Germinal center (tissue), 1 donor: ENCODE measurements around the gene HOXC10.

Experiments used
- DNase-seq: peaks from one replicate; pipeline ENCODE4 v3.0.0; 2012; ENCODE audit warnings: mixed read lengths, low spot score

The HOXC10 gene

DNA sequence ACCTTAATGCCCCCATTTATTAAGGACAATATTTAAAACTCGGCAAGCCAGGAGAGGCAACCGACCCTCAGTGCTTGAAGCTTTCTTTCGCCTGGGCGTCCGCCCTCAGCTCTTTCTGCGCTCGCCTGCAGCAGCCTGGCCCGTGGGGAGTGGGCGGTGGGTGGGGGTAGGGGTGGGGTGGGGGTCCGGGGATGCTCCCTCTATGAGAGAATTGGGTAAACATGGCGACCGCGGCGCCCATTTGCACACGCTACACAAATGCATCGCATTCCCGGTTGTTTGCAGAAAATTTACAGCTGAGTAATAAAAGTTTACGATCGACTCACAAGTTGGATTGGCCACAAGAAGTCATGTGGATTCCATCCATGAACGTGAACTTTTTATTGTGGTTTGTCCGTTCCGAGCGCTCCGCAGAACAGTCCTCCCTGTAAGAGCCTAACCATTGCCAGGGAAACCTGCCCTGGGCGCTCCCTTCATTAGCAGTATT is 31.6 kb downstream of the HOXC10 start:
- no peak for DNase-seq

DNA sequence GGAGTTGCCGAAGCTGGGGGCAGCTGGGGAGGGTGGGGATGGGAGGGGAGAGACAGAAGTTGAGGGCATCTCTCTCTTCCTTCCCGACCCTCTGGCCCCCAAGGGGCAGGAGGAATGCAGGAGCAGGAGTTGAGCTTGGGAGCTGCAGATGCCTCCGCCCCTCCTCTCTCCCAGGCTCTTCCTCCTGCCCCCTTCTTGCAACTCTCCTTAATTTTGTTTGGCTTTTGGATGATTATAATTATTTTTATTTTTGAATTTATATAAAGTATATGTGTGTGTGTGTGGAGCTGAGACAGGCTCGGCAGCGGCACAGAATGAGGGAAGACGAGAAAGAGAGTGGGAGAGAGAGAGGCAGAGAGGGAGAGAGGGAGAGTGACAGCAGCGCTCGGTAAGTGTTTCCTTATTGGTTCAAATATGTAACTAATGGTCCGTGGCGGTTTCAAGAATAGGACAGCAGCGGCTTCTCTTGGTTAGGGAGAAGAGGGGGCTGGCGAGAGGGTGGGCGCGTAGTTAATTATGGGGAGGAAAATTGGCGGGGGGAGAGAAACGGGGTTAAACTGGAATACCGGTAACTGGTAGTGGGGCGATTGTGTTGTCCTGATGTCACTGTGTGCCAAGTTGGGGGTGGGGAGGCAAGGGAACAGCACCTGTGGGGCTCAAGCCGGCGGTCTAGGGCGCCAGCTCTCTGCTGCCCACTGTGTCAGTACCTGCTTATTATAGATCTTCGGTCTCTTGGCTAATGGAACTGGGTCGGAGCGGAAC is 32.3 kb downstream of the HOXC10 start:
- DNase-seq: no peak

DNA sequence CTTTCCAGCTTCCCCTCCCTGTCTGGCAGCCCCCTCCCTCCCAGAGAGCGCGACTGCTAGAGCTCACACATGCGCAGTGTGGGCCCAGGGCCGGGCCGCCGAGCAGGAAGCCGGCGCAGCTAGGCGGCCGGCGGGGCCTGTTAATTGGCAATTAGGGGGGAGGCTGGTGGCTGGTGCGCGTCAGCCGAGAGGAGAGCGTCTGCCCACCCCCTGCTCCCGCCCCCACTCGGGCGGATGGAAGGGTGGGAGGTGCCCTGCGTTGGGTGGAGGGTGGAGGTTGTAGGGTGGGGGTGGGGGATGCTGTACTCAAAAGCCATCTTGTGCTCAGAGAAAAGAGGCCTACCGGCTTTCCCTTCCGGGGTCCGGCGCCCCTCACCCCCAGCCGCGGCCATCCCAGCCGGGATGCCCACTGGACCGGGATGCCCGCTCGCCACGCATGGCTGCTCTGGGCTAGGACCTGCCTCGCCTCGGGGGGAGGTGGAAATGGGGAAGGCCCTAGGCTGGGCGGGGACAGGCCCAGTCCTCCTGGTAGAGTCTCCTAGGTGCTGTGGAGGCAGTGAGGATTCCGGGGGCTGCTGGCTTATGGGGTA is 33.0 kb downstream of the HOXC10 start:
- DNase-seq: peak; percentile 97

DNA sequence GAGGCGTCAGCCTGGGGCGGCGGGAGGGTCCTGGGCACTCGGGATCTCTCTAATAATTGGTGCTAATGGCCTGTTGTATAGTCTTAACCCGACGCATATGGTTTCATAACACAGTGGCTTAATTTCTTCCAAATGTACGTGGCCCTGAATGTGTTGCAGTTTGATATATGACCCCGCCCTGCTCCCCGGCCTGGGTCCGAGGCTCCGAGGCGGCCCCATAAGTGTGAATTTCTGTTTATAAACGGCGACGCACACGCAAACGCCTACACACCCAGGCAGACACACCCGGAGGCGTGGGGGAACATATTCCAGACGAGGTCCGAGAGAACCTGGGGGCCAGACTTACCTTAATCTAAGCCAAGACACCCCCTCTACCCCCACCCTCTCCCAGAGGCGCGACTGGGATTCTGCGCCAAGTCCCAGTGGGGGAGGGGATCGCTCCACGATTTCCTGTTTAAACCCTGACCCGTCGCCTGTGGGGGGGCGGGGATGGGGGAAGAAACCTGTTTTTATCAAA is 33.6 kb downstream of the HOXC10 start:
- no peak for DNase-seq

DNA sequence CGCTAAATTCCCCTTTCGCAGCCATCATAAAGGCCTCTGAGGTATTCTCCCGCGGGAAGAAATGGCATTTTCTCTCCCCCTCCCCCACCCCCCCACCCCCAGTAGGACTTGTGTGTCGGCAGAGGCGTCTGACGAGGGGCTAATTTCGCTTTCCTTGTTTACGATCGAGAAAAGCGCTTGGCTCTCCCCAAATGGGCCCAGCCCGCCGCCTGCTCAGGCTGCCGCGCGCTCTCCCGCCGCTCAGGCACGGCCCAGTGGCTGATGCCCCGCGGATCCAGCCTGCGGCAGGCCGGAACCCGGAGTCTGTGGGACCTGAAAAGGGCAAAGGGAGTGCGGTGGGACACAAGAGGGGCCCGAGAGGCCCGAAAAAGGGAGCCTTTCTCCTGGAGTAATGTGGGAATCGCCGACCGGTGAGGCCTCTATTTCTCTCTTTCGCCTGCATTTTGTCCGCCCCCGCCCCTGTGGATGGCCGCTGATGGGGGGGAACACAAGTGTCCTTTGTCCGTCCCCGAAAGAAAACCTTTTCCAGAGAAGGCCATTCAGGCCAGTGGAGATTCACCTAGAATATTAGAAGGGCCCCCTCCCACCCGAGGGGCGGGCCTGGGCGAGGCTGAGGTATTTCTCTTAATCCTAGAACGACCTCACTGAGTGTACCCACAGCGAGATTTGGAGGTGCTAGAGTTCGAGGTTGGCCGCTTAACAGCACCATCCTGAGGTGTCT is 34.3 kb downstream of the HOXC10 start:
- DNase-seq: no peak

DNA sequence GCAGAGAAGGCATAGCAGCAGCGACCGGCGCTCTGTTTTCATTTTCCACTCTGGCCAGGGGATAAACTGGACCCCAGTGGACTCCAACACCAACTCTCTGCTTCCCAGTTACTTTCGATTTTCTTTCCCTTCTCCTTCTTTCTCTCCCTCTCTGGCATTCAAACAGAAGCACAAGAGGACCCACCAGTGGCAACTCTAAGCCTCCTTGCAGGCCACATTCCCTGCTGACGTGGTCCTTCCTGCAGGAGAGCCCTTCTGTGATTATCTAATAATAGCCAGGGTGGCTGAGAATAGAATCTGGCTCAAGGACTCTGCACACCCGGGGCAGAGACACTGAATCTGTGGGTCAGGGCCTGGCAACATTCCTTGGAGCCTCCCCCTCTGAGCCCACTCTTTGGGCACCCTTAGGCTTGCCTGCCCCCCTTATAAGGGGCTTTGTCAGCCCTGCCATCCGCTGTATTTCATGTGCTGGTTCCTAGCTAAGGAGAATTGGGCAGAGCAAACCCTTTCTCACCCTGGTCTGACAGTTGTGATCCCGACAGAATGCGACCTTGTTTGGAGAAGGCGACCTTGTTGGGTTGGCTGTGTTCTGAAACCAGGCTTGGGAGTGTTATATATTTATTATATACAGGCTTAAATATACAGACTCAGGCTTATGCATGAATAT is 35.1 kb downstream of the HOXC10 start:
- no peak for DNase-seq

DNA sequence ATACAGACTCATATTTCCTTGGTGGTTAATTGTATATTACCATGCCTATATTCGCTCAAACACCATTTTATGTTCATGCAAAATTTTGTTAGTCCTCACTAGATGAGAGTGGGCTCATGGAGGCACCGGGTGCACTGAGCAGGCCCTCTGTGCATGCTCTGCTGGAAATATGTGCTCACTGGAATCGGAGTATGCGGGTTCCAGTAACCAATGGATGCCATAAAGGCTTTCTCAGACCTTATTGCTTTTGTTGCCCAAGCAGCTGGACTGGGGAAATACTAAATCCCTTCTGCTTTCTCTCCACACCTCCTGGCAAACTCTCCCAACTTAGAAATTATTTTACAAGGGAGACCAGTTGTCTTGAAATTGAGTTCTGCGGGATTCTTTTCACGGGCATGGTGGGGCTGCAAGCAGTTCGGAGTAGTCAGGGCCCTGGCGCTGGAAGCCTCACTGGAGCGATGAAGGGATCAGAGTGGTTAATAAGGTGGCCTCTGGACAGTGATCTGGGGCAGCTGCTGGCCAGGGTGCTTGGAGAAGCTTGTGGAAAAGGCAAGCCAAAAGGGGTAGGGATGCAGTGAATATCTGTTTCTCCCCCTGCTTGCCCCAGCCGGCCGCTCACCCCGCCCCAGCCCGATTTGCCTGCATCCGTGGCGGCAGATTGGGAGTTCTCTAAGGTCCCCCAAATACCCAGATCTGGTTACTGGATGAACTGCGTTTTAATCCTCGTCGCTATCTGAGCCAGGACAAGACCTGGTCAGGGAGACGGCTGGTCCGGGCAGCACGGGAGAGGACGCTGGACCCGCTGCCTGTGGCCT is 35.9 kb downstream of the HOXC10 start:
- DNase-seq: no peak

DNA sequence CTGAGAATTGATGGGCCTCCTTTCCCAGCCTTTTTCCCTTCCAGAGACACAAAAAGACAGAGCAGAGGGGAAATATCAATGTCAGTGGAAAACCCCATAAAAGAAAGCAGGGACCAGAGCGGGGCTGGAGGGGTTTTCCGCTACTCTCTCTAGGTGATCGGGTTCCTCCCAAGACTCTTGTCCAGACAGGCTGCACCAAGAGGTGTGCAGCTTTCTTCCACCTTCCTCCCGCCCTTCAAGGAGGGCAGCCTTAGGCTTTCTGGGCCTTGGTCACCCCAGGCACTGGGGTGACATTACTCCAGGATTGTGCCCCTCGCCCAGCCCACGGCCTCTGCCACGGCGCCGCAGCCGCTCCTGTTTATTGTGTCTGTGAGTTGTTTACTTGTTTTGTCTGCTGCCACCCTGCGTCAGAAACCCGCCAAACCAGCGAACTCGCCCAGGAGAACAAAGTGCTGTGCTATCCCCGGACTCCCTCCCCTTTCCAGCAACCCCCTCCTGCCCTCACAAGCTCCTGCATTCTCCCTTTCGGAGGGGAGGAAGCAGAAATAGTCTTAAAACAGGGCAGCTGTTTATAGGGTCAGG is 36.6 kb downstream of the HOXC10 start:
- DNase-seq: no peak

DNA sequence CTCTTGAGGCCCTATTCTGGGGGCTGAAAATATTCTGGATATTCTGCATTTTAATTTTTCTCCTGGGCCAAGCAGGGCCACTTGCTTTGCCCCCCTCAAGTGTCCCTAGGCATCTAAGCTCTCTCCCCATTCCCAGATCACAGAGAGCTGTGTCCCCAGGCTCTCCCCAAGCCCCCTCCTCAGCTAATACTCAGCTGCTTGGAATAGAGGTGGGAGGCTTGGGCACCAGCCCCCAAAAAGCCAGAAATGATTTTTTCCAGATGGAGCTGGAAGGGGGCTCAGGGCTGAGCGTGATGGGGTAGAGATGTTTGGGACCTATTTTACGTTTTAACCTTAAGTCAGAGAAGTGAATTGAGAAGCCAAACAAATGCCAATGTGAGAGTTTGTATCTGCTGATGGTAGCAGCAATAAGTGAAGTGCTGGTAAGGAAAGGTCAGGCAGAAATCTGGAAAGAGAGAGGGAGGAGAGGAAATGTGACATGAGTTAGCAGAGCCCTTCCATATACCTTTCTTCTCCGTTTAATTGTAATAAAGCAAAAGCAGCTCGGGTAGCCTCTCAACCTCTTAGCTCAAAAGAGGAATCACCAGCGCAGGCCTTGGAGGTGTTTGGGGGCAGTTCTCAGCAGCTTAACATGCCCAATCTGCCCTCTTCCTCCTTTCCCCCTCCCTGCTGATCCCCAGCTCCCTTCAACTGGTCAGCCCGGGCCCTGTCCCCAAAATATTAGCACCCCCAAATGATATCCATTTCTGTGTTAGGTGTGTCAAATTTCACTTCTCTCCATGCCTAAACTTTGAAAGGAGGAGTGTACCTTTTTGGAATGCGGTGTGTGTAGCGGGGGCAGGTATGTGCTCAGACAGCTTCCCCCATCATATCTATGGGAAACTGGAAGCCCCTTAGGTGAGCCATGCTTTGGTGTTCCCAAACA is 38.3 kb downstream of the HOXC10 start:
- DNase-seq: no peak

DNA sequence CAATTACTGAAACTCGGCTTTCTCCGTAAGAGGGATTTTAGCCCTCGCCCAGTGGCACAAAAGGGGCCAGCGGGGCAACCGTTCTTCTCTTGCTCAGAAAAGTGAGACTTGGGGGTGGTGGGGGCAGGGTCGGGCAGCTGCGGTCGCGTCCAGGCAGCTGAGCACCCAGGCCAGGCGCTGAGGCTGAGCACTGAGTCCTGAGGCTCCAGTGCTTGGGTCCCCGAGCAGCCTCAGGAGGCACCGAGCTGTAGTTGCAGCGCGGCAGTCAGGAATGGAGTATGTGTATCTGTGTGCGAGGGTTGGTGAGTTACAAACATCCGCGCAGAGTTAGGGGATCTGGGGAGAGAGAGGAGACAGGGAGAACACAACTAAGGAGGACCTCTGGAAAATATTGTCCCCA is 39.2 kb downstream of the HOXC10 start:
- DNase-seq: no peak

DNA sequence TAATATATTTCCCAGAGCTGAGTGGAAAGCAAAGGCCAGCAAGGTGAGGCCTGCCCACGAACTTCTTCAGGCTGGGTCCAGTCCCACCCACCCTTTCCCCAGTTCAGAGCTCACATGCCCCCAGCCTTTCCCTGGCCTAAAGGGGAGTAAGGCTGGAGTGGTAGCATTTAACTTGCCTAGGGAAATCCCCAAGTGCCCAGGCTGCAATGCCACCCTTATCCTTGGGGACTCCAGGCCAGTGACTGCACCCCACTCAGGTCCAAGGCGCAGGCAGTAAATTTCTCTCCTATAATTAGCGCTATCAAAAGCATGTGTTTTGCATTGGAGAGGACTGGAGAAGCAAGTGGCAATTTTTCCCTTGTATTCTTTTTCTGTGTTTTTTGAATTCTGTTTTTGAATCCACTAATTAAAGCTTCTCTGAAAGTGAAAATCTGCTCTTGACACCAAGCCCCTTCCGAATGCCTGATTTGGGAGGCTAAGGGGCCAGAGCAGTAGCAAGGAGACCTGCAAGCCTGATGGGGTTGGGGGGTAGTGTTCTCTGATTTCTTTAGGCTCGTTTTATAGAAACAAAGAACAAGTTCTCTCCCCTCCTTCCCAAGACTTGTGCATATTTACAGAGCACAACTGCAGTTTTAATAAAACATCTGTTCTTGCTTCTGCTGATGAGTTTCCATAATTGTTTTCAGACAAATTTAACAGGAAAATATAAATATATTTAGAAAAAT is 39.8 kb downstream of the HOXC10 start:
- no peak for DNase-seq

DNA sequence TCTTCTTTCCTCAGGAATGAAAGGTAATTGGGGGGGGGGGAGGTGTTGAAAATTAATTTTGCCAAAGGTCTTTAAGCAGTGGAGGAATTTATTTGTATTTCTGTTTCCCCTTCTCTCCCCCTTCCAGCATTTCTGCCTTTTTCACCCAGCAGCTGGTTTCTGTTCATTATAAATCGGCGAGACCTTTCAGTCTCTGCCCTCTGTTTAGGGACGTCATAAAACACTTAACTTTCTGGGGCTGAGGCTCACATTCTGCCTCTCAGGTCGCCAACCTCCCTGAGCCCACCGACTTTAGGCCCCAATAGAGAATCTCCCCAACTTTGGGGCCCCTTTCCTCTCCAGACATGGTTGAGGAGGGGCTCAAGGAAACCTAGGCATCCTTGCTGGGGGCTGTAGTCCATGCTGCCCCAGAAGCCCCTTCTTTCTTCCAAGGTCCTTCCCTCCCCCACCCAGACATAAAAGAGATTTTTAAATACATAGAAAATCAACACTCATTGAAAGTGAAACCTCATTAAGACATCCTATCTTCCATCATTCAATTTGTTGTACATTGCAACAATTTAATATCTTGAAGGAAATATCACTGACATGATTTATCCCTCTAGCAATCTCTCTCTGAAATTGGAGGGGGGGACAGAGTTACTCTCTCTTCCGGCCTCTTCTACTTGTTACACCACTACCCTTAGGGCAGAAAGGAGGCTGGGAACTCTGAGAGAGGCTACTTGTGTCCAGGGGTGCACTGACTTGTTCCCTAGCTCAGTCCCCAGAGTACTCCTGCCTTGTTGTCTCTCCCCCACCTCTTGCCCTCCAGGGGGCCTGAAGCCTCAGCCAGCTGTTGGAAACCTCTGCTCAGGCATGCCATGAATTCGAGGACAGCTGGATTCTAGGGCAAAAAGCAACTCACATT is 40.8 kb downstream of the HOXC10 start:
- no peak for DNase-seq

DNA sequence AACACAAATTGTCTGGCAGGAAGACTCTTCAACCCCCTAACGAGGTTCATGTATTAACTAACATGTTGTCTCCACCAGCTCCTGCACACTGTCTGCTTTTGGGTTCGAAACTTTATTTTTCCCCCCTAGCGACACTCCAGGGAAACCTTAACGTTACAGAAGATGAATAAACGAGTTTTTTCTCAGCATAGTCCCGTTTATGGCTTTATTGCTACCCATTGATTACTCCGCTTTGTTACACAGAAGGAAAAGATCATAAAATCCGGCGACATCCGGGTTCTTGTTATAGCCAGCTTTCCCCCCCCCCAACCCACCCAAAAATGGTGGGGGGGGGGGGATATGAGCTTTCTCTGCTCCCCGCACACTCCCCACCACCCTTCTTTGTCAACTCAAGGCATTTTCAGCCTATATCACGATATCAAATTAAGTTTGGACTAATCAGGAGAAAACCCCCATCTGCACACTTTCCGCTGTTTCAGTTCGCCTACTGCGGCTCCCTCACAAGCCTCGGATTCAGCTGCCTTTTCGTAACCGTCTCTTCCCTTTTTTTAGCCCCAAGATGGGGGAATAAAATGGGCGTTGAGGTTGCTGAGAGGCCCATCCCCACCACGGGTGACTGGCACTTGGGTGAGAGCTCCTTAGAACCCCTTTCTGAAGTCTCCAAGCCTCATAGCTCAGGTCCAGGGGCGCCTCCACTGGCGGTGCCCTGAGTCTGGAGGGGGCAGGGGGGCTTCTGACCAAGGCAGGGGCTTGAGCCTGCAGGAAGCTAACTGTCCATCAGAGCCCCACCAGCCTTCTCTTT is 41.9 kb downstream of the HOXC10 start:
- no peak for DNase-seq

DNA sequence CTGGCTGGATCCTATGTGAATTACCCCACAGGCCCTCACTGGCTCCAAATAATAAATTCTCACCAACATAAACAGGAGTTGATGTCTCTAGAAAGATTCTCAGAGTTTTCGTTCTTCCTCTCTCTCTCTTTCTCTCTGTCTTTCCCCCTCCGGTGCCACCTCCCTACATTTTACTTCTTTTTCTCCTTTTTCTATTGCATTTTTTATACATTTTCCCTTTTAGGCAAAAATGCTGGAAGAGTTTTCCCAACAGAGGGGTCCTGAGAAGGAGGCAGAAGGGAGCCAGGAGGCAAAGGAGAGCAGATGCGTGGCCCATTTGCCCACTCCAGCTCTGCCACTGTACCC is 42.5 kb downstream of the HOXC10 start:
- no peak for DNase-seq

DNA sequence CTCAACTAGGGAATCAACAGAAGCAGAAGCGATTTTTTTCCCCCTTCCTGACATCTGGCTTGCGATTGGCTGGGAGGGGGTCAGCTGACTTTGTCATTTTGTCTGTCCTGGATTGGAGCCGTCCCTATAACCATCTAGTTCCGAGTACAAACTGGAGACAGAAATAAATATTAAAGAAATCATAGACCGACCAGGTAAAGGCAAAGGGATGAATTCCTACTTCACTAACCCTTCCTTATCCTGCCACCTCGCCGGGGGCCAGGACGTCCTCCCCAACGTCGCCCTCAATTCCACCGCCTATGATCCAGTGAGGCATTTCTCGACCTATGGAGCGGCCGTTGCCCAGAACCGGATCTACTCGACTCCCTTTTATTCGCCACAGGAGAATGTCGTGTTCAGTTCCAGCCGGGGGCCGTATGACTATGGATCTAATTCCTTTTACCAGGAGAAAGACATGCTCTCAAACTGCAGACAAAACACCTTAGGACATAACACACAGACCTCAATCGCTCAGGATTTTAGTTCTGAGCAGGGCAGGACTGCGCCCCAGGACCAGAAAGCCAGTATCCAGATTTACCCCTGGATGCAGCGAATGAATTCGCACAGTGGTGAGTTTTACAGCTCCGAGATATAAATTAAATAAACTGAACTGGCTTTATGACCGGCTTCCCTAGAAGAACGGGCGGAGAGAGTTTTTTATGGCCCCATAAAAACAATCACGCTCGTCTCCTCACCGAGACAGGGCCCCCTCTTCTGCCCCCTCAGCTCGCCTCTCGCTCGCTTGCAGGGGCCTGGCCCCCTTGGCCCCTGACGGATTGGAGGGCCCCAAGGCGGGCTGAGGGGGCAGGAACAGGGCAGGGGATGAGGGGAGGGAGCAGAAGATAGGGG is 43.6 kb downstream of the HOXC10 start, which contains the start of gene HOXC6:
TSS of gene HOXC6 (plus strand) at position 127 of the 888 bp plus-strand sequence. CDS start at position 209, 82 bp downstream.
- DNase-seq: peak; percentile 62
